GM12878 (cell line): Measurements from ENCODE around the gene NMB. TPM values are rescaled to one million over a fixed set of nuclear protein-coding genes. Genes with fewer than 3 reads are reported as not detected.

ENCODE experiments used
- ATAC-seq: fragments of 200-7000 bp; cut with Tn5 transposase; 3 replicates; pipeline ENCODE4 v1.9.1; 2020; ENCODE audit warnings: mild to moderate bottlenecking, moderate library complexity
- BruUV-seq: library from RNA; stranded (reverse); fragments of 400-500 nt; replicated peaks from 2 replicates; lab custom pipeline; 2021; lab: Mats Ljungman, UMichigan
- CTCF ChIA-PET: fragments of 300-600 bp; sonication (Branson Sonifier 250); formaldehyde crosslinking; extraction: SDS; loops from one replicate; lab custom pipeline; 2021; ENCODE audit warnings: inconsistent platforms; lab: Yijun Ruan, JAX
- POLR2A ChIA-PET: fragments of 350-600 bp; formaldehyde crosslinking; extraction: SDS; loops from one replicate; lab custom pipeline; 2021; ENCODE audit warnings: inconsistent platforms; lab: Charles Lee
- RAD21 ChIA-PET: fragments of 300-600 bp; sonication (Branson Sonifier 250); formaldehyde crosslinking; loops from one replicate; lab custom pipeline; 2023; ENCODE audit warnings: antibody characterized with exemption; ENCODE audit not compliant: unreplicated experiment; lab: Charles Lee
- SMC1A ChIA-PET: fragments of 300-600 bp; sonication (Branson Sonifier 250); formaldehyde crosslinking; loops from one replicate; lab custom pipeline; 2023; ENCODE audit not compliant: unreplicated experiment, uncharacterized antibody; lab: Charles Lee
- DNase-seq: peaks from one replicate; pipeline ENCODE4 v3.0.0-alpha.2; 2011; ENCODE audit warnings: low read depth, low spot score
- FAIRE-seq: peaks from 3 replicates; lab custom pipeline; 2011; peaks lifted over from hg19 to GRCh38; lab: Jason Lieb, UNC
- H2AFZ ChIP-seq: 2 replicates; pipeline ENCODE4 v1.6.0; 2011; ENCODE audit warnings: low read depth, low read length, control low read depth; ENCODE audit not compliant: control insufficient read depth
- H3K27ac ChIP-seq: 2 replicates; pipeline ENCODE4 v1.5.1; 2011; ENCODE audit warnings: control low read depth; ENCODE audit not compliant: control insufficient read depth, insufficient read depth
- H3K27me3 ChIP-seq, 2 experiments: replicated peaks in 1 of 2; 2 replicates each; pipeline versions ENCODE4 v1.6.0 to v1.6.1; 2011; ENCODE audit warnings: low read length in 1 of 2; ENCODE audit not compliant: control insufficient read depth in 2 of 2, insufficient read depth in 2 of 2
- H3K36me3 ChIP-seq, 2 experiments: 2 replicates each; pipeline ENCODE4 v1.5.1; 2011; ENCODE audit warnings: low read length in 1 of 2; ENCODE audit not compliant: control insufficient read depth in 2 of 2, insufficient read depth in 2 of 2
- H3K4me1 ChIP-seq: 2 replicates; pipeline ENCODE4 v1.6.1; 2011; ENCODE audit warnings: mild to moderate bottlenecking, low read length, moderate library complexity, mixed read lengths; ENCODE audit not compliant: control insufficient read depth, insufficient read depth
- H3K4me2 ChIP-seq: 2 replicates; pipeline ENCODE4 v1.6.0; 2011; ENCODE audit warnings: control low read depth; ENCODE audit not compliant: control insufficient read depth, insufficient read depth
- H3K4me3 ChIP-seq: fragments of 200-600 bp; sonication (generic); 2 replicates; pipeline ENCODE4 v1.5.1; 2016
- H3K79me2 ChIP-seq: 2 replicates; pipeline ENCODE4 v1.6.0; 2011; ENCODE audit warnings: low read length; ENCODE audit not compliant: control insufficient read depth, insufficient read depth
- H3K9ac ChIP-seq: 2 replicates; pipeline ENCODE4 v1.8.0; 2011; ENCODE audit warnings: low read length, control low read depth, mixed read lengths; ENCODE audit not compliant: control insufficient read depth, insufficient read depth
- H3K9me3 ChIP-seq: replicated peaks from 3 replicates; pipeline ENCODE4 v1.5.1; 2011; ENCODE audit warnings: mild to moderate bottlenecking, low read length; ENCODE audit not compliant: control insufficient read depth, insufficient read depth
- H4K20me1 ChIP-seq: 2 replicates; pipeline ENCODE4 v1.6.0; 2011; ENCODE audit not compliant: control insufficient read depth, insufficient read depth
- DPF2 ChIP-seq: fragments of 450-650 bp; IDR thresholded peaks from 2 replicates; pipeline ENCODE4 v1.6.1; 2017; ENCODE audit warnings: mild to moderate bottlenecking
- EED ChIP-seq: sonication (generic); IDR thresholded peaks from 2 replicates; pipeline ENCODE4 v1.6.1; 2016; ENCODE audit warnings: antibody characterized with exemption, low read depth
- EP300 ChIP-seq, 2 experiments: fragments of 150-350 bp in 1 of 2; IDR thresholded peaks; 2 replicates each; pipeline ENCODE4 v1.6.1; 2011 to 2012; ENCODE audit warnings: low read depth in 2 of 2, low read length in 2 of 2, borderline replicate concordance in 1 of 2, improper control_type of control experiment in 1 of 2, inconsistent platforms in 1 of 2; ENCODE audit not compliant: control insufficient read depth in 1 of 2
- GABPA ChIP-seq: IDR thresholded peaks from 2 replicates; pipeline ENCODE4 v1.6.1; 2014; ENCODE audit warnings: antibody characterized with exemption, low read depth, mild to moderate bottlenecking, inconsistent platforms
- IKZF1 ChIP-seq: fragments of 450-650 bp; conservative IDR thresholded peaks from 2 replicates; pipeline ENCODE4 v1.6.1; 2017; ENCODE audit warnings: antibody characterized with exemption, mild to moderate bottlenecking
- LARP7 ChIP-seq: fragments of 450-650 bp; IDR thresholded peaks from 2 replicates; pipeline ENCODE4 v1.6.1; 2017; ENCODE audit warnings: mild to moderate bottlenecking
- NBN ChIP-seq: fragments of 450-650 bp; IDR thresholded peaks from 2 replicates; pipeline ENCODE4 v1.6.1; 2016
- POLR2A ChIP-seq: IDR thresholded peaks from 2 replicates; pipeline ENCODE4 v1.6.1; 2011; ENCODE audit warnings: low read depth, mild to moderate bottlenecking, low read length
- RAD21 ChIP-seq: IDR thresholded peaks from 2 replicates; pipeline ENCODE4 v1.6.1; 2011; ENCODE audit warnings: mild to moderate bottlenecking, low read depth, low read length, moderate library complexity; ENCODE audit not compliant: insufficient read depth
- RB1 ChIP-seq: fragments of 450-650 bp; formaldehyde crosslinking; IDR thresholded peaks from 2 replicates; pipeline ENCODE4 v1.6.1; 2017; ENCODE audit warnings: mild to moderate bottlenecking, borderline replicate concordance
- RUNX3 ChIP-seq: IDR thresholded peaks from 2 replicates; pipeline ENCODE4 v1.6.1; 2012; ENCODE audit warnings: low read length, inconsistent platforms
- SREBF1 ChIP-seq: IDR thresholded peaks from 2 replicates; pipeline ENCODE4 v1.6.1; 2012; ENCODE audit warnings: mild to moderate bottlenecking, low read length
- STAT1 ChIP-seq: fragments of 450-650 bp; conservative IDR thresholded peaks from 2 replicates; pipeline ENCODE4 v1.6.1; 2014; ENCODE audit warnings: antibody characterized with exemption, mild to moderate bottlenecking
- TARDBP ChIP-seq: IDR thresholded peaks from 2 replicates; pipeline ENCODE4 v1.6.1; 2016; ENCODE audit warnings: borderline replicate concordance
- in situ Hi-C: fragments of 300-500 bp; cut with MboI; formaldehyde crosslinking; loops from 9 replicates; pipeline ENCODE4 v1.14.3; 2018; ENCODE audit warnings: mixed read lengths
- intact Hi-C: fragments of 100-400 bp; cut with micrococcal nuclease; formaldehyde crosslinking; loops from one replicate; pipeline ENCODE4 v1.14.2; 2022; ENCODE audit not compliant: unreplicated experiment
- polyA plus RNA-seq, 11 experiments: library from polyadenylated mRNA; depleted of rRNA in 4 of 11; unstranded in 6 of 11; stranded (reverse) in 5 of 11; fragments of >200 nt; fragmentation: Nextera tagmentation in 4 of 11; fragmentation: Illumina TruSeq in 1 of 11; extraction: Ambion mirVana in 4 of 11; extraction: Trizol in 1 of 11; gene quantifications; 1 replicate in 1 of 11; 2 replicates in 10 of 11; pipeline versions ENCODE4 v1.2.1 to v1.2.3, GENCODE V29; 2011 to 2016; ENCODE audit warnings: inconsistent platforms in 2 of 11, missing spikeins in 2 of 11, low read depth in 1 of 11
- total RNA-seq, 4 experiments: library from RNA; depleted of rRNA in 3 of 4; stranded (reverse); fragments of >200 nt in 3 of 4; fragmentation: Illumina TruSeq in 1 of 4; extraction: Trizol in 1 of 4; gene quantifications; 2 replicates each; pipeline versions ENCODE4 v1.2.1 to v1.2.3, GENCODE V29; 2013 to 2021
- TF ChIP-seq, protein P1 (sequence below): fragments of 450-650 bp; IDR thresholded peaks from 2 replicates; pipeline ENCODE4 v1.6.1; 2018; ENCODE audit warnings: borderline replicate concordance, mild to moderate bottlenecking; ENCODE audit not compliant: partially characterized antibody
- TF ChIP-seq, protein P2 (sequence below): fragments of 450-650 bp; IDR thresholded peaks from 2 replicates; pipeline ENCODE4 v1.6.1; 2017; ENCODE audit warnings: mild to moderate bottlenecking
- TF ChIP-seq, protein P3 (sequence below): fragments of 450-650 bp; IDR thresholded peaks from 2 replicates; pipeline ENCODE4 v1.6.1; 2017; ENCODE audit warnings: antibody characterized with exemption, mild to moderate bottlenecking, moderate library complexity

The NMB gene
- total and polyA plus RNA-seq, 10 of the 15 experiments (the other 5 are each of a cell fraction or from before 2014, with no cell fraction given): 0.32 to 4.1 (median 1.6) TPM

- TF ChIP-seq IKZF1 (no peak), EED (no peak), SREBF1 (no peak)
- TF ChIP-seq, protein P1, sequence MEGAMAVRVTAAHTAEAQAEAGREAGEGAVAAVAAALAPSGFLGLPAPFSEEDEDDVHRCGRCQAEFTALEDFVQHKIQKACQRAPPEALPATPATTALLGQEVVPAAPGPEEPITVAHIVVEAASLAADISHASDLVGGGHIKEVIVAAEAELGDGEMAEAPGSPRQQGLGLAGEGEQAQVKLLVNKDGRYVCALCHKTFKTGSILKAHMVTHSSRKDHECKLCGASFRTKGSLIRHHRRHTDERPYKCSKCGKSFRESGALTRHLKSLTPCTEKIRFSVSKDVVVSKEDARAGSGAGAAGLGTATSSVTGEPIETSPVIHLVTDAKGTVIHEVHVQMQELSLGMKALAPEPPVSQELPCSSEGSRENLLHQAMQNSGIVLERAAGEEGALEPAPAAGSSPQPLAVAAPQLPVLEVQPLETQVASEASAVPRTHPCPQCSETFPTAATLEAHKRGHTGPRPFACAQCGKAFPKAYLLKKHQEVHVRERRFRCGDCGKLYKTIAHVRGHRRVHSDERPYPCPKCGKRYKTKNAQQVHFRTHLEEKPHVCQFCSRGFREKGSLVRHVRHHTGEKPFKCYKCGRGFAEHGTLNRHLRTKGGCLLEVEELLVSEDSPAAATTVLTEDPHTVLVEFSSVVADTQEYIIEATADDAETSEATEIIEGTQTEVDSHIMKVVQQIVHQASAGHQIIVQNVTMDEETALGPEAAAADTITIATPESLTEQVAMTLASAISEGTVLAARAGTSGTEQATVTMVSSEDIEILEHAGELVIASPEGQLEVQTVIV: no peak
Observed at GRCh38 chr15:84681831-84682230, 23.8 kb upstream of the NMB start (continued).

DNA sequence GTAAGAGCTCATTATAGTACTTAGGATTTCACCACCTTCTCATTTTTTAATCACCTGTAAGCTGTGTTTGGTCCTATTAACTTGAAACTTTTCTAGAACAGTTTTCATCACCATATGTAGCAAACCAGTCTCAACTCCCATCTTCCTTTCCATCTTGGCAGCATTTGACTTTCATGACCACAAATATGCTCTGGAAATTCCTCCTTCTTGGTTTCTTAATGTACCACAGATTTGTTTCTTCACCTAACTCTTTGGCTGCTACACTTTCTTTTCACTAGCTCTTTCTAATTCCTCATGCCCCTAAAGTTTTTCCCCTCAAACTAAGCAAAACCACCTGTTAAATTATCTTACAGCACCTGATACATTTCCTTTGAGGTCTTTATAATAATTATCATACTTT is 13.2 kb upstream of the NMB start:
- H3K4me1 ChIP-seq: no peaks in the 10 kb centered on the region
- H3K36me3 ChIP-seq: peaks cover 6 to 21% of the 10 kb centered on the region in 2 experiments; a peak in 3 of 4 replicates
- no peaks in the 10 kb centered on the region for H3K79me2 ChIP-seq
- H3K27ac ChIP-seq: no peak overlapping the region
- FAIRE-seq: no peak
- TF ChIP-seq RB1 (no peak), TARDBP (no peak), GABPA (no peak), POLR2A (no peak), NBN (no peak), RUNX3 (no peak), STAT1 (no peak), LARP7 (no peak), EP300 (IDR thresholded peaks at IDR 0.05; ENCODE audit: borderline replicate concordance in 1 of 2, control insufficient read depth in 1 of 2, low read depth in 2 of 2, low read length in 2 of 2) (no peak), DPF2 (no peak), EED (no peak), RAD21 (no peak)
- TF ChIP-seq, protein P2, sequence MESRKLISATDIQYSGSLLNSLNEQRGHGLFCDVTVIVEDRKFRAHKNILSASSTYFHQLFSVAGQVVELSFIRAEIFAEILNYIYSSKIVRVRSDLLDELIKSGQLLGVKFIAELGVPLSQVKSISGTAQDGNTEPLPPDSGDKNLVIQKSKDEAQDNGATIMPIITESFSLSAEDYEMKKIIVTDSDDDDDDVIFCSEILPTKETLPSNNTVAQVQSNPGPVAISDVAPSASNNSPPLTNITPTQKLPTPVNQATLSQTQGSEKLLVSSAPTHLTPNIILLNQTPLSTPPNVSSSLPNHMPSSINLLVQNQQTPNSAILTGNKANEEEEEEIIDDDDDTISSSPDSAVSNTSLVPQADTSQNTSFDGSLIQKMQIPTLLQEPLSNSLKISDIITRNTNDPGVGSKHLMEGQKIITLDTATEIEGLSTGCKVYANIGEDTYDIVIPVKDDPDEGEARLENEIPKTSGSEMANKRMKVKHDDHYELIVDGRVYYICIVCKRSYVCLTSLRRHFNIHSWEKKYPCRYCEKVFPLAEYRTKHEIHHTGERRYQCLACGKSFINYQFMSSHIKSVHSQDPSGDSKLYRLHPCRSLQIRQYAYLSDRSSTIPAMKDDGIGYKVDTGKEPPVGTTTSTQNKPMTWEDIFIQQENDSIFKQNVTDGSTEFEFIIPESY: no peak
- TF ChIP-seq, protein P3, sequence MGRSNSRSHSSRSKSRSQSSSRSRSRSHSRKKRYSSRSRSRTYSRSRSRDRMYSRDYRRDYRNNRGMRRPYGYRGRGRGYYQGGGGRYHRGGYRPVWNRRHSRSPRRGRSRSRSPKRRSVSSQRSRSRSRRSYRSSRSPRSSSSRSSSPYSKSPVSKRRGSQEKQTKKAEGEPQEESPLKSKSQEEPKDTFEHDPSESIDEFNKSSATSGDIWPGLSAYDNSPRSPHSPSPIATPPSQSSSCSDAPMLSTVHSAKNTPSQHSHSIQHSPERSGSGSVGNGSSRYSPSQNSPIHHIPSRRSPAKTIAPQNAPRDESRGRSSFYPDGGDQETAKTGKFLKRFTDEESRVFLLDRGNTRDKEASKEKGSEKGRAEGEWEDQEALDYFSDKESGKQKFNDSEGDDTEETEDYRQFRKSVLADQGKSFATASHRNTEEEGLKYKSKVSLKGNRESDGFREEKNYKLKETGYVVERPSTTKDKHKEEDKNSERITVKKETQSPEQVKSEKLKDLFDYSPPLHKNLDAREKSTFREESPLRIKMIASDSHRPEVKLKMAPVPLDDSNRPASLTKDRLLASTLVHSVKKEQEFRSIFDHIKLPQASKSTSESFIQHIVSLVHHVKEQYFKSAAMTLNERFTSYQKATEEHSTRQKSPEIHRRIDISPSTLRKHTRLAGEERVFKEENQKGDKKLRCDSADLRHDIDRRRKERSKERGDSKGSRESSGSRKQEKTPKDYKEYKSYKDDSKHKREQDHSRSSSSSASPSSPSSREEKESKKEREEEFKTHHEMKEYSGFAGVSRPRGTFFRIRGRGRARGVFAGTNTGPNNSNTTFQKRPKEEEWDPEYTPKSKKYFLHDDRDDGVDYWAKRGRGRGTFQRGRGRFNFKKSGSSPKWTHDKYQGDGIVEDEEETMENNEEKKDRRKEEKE: no peak
- no peak overlapping the region for H3K9ac ChIP-seq
- ChIA-PET SMC1A (interaction anchor here (1.0 to 1.1 kb wide), 3 partner anchors 10 to 207 kb away, joined by 3 read pairs; partner anchors contain the start of gene ZNF592), POLR2A (no interaction called here), RAD21 (no interaction called here), CTCF (interaction anchor here (0.7 to 1.0 kb wide), 4 partner anchors 11 to 207 kb away, joined by 3 read pairs; partner anchors contain the start of gene WDR73)
- H3K4me2 ChIP-seq: no peak overlapping the region
- H2AFZ ChIP-seq: no peak overlapping the region
- no peak for DNase-seq
- no peak for ATAC-seq
- no TSS peak for BruUV-seq
- H4K20me1 ChIP-seq: no peaks in the 10 kb centered on the region
- H3K27me3 ChIP-seq: no peaks in the 10 kb centered on the region
- in situ Hi-C loops (no loop called here), intact Hi-C loops (no loop called here)
- no peak overlapping the region for H3K4me3 ChIP-seq
- no peaks in the 10 kb centered on the region for H3K9me3 ChIP-seq
